HL-60/S4 (cell line): Measurements from ENCODE around the gene FOXO3B.
"Not testable (repeated sequence)": the region's sequence is repeated elsewhere in the genome, so short reads cannot be mapped to it uniquely, and the experiment has no call there.

Experiments
- in situ Hi-C: fragments of 300-500 bp; cut with MboI; formaldehyde crosslinking; loops from 2 replicates; pipeline ENCODE4 v1.14.3; 2022; ENCODE audit warnings: low sequenced_read_pairs

Gene FOXO3B

DNA sequence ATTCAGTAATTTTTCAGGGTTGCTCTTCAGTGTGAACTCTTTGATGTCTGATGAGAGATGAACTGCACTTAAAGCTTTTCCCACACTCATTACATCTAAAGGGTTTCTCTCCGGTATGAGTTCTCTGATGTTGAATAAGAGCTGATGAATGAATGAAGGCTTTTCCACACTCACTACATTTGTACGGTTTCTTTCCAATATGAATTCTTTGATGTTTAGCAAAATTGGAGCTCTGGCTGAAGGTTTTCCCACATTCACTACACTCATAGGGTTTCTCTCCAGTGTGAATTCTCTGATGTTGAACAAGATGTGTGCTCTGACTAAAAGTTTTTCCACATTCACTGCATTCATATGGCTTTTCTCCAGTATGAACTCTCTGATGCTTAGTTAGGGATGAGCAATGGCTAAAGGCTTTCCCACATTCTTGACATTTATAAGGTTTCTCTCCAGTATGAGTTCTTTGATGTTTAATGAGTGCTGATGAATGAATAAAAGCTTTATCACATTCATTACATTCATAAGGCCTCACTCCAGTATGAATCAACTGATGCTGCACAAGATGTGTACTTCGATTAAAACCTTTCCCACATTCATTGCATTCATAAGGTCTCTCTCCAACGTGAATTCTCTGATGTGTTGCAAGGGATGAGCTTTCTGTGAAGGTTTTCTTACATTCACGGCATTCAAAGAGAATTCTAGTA is 20.0 kb downstream of the FOXO3B start:
- in situ Hi-C loops = not testable (repeated sequence)

DNA sequence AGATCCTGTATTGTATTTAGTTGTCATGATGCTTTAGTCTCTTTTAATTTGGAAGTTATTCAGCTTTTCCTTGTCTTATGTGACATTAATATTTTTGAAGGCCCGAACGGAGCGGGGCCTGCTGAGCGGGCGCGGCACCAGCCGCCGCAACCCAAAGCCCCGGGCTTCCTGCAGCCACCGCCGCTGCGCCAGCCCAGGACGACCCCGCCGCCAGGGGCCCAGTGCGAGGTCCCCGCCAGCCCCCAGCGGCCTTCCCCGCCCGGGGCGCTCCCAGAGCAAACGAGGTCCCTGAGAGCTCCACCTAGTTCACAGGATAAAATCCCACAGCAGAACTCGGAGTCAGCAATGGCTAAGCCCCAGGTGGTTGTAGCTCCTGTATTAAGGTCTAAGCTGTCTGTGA is 32.0 kb downstream of the FOXO3B start:
- in situ Hi-C loops = not testable (repeated sequence)

DNA sequence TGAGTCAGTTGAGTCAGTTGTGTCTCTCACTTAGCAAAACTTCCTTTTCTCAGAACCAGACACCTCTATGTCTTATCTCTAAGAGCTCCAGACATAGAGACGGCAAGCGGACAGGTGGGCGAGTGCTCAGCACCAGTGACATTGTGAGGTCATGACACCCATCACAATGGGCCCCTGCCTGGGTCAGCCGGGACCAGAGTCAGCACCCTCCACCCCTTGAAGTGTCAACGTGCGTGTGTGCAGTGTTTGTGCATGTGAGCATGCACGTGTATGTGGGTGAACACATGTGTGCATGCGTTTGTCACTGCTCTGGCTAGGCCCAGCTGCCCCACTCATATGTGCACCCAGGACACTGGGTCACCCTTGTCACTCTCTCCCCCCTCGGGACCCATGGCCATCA is 37.8 kb downstream of the FOXO3B start, which contains the start of gene TBC1D28:
TBC1D28 (minus strand) TSS at position 101 of the 400 bp plus-strand sequence. CDS start 3,039 bp downstream, outside the sequence.
- in situ Hi-C loops = not testable (repeated sequence)

DNA sequence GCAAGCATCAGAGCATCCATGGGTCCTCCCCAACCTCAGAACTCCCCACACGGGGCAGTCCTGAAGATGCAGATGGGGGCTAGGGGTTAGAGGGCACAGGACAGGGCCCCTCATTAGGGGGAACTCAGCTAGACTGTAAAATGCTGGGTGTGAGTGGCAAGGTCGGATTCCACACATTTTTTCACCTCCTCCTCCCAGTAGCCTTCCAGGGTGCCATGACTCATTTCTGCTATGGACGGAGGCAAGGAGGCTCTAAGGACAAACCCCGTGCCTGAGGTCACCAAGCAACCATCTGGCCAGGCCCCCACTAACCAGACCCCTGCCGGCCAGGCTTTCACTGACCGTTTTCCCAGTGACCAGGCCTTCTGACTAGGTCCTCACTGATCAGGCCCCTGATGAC is 39.0 kb downstream of the FOXO3B start:
- in situ Hi-C loops = not testable (repeated sequence)

DNA sequence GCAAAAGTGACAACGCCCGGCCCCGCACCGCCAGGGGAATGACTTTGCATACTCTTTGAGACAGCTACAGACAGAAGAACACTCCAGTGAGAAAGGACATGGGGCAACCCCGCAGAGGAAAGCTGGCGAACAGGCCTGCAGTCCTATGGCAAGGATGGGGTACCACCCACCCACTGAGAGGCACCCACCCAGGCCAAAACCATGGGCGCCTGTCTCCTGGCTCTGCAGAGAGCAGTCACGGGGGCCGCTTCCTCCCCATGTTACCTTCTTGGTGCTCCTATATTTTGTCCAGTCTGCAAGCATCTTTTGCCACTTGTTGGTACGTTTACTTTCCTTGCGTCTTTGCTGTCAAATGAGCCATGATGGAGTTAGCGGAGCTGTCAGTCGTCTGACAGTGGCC is 43.8 kb downstream of the FOXO3B start:
- in situ Hi-C loops = not testable (repeated sequence)

DNA sequence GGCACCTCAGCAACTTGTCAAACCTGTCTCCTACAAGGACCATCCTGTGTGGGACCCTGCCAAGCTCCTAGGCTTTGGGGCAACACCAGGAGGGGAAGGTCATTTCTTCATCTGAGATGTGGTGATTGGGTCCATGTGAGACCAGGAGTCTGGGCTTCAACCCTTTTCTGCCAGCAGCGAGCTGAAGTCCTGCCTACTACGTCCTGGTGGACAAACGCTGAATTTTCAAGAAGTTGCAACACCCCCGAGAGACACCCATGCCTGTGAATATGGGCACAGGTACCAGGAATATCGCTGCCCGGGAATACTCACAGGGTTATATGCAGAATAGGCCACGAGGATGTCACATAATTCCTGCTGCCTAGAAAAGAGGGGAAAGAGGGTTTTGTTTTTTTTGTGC is 45.9 kb downstream of the FOXO3B start:
- in situ Hi-C loops = not testable (repeated sequence)

DNA sequence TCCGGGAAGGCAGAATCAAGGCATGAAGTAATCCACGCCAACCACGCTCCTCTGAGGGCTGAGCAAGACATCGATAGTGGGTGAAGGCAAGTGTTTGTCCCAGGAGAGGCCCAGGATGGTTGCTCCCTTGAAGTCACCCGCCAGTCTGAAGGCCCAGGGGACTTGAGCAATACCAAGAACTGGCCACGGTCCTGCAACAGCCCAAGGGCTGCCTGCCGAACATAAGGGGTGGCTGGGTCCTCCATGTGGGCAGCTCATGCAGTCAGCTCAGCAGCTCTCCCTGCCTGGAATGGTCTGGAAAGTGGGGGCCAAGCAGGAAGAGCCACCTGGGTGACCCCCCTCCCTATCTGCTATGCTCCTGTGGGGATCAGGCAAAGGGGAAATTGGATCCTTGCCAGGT is 46.3 kb downstream of the FOXO3B start:
- in situ Hi-C loops = not testable (repeated sequence)

DNA sequence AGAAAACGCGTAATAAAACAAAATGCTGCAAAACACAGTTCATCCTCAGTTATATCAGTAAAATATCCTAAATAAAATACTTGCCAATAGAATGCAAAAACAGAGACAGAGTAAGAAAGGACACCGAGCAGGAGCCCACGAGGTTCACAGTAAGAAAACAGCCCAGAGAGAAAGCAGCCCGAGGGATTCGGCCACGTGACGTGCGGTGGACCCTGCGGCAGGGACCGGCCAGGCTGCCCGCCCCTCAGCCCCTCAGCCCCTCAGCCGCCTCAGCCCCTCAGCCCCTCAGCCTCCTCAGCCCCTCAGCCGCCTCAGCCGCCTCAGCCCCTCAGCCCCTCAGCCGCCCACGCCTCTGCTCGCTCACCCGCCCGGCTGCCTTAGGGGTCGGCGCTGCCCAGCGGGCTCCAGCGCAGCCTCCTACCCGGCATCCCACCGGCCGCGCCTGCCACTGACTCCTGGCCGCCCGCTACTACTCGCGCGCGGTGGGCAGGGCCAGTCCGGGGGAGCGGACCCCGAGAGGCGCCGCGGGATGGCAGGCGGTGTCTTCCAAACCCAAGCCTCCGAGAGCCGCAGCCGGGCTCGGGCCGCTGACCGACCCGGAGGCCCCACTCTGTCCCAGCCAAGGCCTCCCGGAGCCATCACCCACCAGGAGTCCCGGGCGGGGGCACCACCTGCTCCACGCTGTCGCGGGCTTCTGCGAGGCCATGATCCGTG is 47.4 kb downstream of the FOXO3B start:
- in situ Hi-C loops = not testable (repeated sequence)
